Measurements from ENCODE around the gene DGCR2.
"Not testable (repeated sequence)": the region's sequence is repeated elsewhere in the genome, so short reads cannot be mapped to it uniquely, and the experiment has no call there.

DNA sequence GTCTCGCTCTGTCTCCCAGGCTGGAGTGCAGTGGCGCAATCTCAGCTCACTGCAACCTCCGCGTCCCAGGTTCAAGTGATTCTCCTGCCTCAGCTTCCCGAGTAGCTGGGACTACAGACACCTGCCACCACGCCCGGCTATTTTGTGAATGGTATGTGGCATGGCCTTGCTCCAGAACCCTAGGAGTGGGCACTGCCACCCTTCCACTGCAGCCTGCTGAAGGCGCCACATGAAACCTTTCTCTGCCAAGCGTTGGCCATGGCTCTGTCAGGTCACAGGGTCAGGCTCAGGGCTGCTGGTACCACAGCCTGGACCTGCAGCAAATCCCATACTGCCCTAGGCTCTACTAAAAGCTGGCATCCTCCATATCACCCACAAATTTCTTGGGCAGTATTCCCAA lies 33.9 kb upstream of the DGCR2 start:
- not testable (repeated sequence) for TF ChIP-seq POLR2A, CTCF (IDR thresholded peaks at IDR 0.05)
